HEK293T (cell line): ENCODE measurements around the gene DNAJC17.

ENCODE experiments used
- BHLHE40 ChIP-seq: fragments of 450-650 bp; IDR thresholded peaks from 2 replicates; pipeline ENCODE4 v1.6.1; 2016; ENCODE audit warnings: mild to moderate bottlenecking, moderate library complexity, borderline replicate concordance
- CTBP1 ChIP-seq: fragments of 450-650 bp; IDR thresholded peaks from 2 replicates; pipeline ENCODE4 v1.6.1; 2016; ENCODE audit warnings: borderline replicate concordance
- FOXK2 ChIP-seq: fragments of 450-650 bp; IDR thresholded peaks from 2 replicates; pipeline ENCODE4 v1.6.1; 2016; ENCODE audit warnings: mild to moderate bottlenecking
- HDGF ChIP-seq: fragments of 450-650 bp; IDR thresholded peaks from 2 replicates; pipeline ENCODE4 v1.6.1; 2017; ENCODE audit warnings: antibody characterized with exemption, borderline replicate concordance
- L3MBTL2 ChIP-seq: fragments of 450-650 bp; conservative IDR thresholded peaks from 2 replicates; pipeline ENCODE4 v1.6.1; 2016; ENCODE audit warnings: mild to moderate bottlenecking
- LEF1 ChIP-seq: fragments of 450-650 bp; IDR thresholded peaks from 2 replicates; pipeline ENCODE4 v1.6.1; 2017; ENCODE audit warnings: mild to moderate bottlenecking, borderline replicate concordance
- NFRKB ChIP-seq: fragments of 450-650 bp; IDR thresholded peaks from 2 replicates; pipeline ENCODE4 v1.6.1; 2016; ENCODE audit warnings: mild to moderate bottlenecking, moderate library complexity
- SP1 ChIP-seq: fragments of 450-650 bp; IDR thresholded peaks from 2 replicates; pipeline ENCODE4 v1.6.1; 2017
- SUZ12 ChIP-seq: fragments of 450-650 bp; IDR thresholded peaks from 2 replicates; pipeline ENCODE4 v1.6.1; 2016; ENCODE audit warnings: mild to moderate bottlenecking
- TARDBP ChIP-seq: fragments of 450-650 bp; IDR thresholded peaks from 2 replicates; pipeline ENCODE4 v1.6.1; 2016
- ZNF384 ChIP-seq: fragments of 450-650 bp; IDR thresholded peaks from 2 replicates; pipeline ENCODE4 v1.6.1; 2016
- TF ChIP-seq, protein P1 (sequence below): fragments of 450-650 bp; IDR thresholded peaks from 2 replicates; pipeline ENCODE4 v1.6.1; 2016

DNA sequence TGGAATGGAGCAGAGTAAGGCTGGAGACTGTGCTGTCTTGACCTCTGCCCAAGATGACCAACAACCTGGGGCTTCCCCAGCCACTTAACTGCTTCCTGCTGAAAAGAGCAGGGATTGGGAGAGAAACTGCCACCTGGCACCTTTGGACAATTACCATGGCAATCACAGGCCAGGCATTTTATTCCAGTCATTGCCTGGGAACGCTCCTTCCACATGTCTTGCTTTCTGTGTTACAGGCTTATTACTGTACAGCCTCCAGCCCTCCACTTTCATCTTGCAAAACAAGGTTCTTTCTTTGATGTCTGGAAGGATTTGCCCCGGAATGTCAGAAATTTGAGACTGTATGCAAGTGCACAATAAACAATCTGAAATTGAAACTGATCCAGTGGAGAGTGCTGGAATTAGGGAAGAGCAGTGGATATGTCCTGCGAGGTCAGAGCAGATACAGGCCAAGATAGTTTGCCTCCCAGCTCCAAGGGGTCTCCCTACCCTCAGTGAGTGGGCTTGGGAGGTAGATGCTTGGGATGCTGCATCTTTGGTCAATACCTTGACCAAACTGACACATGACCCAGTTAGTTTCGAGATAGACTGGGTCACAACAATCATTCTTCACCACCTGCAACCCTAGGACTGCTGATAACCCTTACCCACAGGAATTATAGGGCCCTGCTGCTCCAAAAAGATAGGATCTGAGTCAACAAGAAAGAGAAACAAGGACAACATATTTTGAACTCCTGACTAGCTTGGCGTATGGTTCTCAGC is 18.6 kb upstream of the DNAJC17 start:
- TF ChIP-seq HDGF (no peak), BHLHE40 (no peak), SP1 (no peak), SUZ12 (no peak), NFRKB (no peak), TARDBP (no peak), FOXK2 (no peak), LEF1 (no peak), L3MBTL2 (no peak), CTBP1 (no peak), ZNF384 (no peak)
- TF ChIP-seq, protein P1, sequence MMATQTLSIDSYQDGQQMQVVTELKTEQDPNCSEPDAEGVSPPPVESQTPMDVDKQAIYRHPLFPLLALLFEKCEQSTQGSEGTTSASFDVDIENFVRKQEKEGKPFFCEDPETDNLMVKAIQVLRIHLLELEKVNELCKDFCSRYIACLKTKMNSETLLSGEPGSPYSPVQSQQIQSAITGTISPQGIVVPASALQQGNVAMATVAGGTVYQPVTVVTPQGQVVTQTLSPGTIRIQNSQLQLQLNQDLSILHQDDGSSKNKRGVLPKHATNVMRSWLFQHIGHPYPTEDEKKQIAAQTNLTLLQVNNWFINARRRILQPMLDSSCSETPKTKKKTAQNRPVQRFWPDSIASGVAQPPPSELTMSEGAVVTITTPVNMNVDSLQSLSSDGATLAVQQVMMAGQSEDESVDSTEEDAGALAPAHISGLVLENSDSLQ = no peak
